ENCODE data around the gene DLGAP4. TPM values are rescaled to one million over a fixed set of nuclear protein-coding genes. Genes with fewer than 3 reads are reported as not detected.

Gene DLGAP4
- polyA plus RNA-seq, 4 donors, result 57.2 to 77.9 (median 63.3) TPM

DNA sequence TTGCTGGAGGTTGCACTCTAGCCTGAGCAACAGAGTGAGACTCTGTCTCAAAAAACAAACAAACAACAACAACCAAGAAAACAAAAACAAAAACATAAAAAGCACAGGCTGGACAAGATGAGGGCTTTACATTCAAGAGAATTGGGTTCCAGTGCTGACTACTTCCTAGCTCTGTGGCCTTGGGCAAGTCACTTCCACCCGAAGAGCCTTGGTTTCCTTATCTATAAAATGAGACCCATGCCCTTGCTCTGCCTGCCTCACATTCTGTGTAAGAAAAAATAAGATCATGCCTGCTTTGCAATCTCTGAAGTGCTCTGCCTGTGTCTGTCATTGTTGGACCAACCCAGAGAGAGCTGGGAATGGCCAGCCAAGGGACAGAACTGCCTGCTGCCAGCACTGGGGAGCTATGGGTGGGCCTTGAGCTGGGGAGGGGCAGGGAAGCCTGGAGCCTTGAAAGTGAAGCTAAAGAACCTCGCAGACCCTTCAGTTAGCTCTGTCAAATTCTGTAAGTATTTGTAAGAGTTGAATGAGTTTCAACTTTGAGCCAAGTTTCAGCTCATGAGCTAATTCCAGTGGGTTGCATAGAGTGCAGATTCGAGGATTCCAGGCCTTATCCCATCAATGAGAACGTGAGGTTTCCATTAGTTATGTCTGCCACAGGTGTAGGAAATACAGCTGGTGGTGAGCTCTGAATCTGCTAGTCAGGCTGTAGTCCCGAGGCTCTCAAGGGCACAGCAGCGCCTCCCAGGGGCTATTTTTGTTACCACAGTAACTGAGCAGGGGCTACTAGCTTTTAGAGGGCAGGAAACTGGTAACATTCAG lies 93.2 kb downstream of the DLGAP4 start:
- DNase-seq (ENCODE audit: low read depth in 4 of 4, low spot score in 3 of 4), result peak in 1 of 4 donors; percentile 14

DNA sequence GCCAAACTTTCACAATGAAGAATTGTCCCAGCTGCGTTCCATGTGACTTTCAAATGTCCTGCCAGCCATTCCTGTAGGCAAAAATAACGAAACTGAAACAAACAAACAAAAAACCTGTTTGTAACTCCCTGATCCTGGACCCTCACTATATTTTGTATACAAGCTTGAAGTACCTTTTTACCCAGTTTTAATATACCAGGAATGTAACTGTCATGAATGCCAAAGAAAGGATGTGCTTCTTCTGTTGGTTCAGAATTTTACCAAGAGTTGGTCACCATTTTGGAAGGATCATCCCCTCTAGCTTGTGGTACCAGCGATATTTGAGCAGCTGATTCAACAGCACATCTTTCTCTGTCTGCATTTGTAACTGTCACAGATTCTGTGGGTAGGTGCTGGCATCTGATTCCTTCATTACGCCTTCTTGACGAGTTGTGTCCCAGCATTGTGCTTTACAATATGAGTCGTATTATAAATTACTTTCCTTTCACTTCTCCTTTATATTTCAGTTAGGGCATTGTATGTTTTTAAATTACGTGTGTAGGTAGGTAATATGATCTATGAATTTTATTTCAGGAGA lies 93.9 kb downstream of the DLGAP4 start:
- DNase-seq (ENCODE audit: low read depth in 4 of 4, low spot score in 3 of 4), result no peak

DNA sequence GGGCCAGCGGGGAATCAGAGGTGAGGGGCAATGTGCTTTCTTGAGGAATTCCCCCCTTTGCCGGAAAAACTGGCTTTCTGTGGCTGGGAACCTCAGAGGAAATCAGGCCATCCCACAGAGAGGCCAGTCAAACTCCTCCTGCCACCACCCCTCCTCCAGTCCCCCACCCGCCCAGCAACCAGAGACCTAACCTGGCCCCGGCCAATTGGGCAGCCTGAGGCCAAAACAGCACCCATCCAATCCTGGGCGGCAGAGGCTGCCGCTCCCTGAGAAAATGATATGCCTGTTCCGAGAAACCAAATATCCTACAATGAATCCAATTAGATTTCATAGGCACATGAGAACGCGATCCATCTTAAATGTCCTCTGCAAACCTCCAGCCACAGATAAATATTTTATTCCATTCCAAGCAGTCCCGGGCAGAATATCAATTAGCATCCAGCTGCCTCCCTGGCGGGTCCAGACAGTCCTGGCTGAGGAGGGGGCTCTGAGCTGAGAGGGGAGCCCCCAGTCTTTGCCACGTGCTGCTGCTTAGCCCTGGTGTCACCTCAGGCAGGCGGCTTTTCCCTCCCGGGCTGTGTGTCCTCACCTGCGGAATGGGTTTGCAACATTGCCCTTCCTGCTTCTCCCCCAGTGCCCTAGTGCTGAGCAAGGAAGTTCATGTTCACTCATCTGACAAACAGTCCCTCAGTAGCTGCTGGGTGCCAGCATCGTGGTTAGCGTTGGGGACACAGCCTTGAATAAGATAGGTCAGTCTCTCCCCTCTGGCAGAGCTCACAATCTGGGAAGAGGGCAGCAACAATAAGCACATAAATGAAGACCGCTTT lies 95.0 kb downstream of the DLGAP4 start:
- no peak for DNase-seq (ENCODE audit: low read depth in 4 of 4, low spot score in 3 of 4)

DNA sequence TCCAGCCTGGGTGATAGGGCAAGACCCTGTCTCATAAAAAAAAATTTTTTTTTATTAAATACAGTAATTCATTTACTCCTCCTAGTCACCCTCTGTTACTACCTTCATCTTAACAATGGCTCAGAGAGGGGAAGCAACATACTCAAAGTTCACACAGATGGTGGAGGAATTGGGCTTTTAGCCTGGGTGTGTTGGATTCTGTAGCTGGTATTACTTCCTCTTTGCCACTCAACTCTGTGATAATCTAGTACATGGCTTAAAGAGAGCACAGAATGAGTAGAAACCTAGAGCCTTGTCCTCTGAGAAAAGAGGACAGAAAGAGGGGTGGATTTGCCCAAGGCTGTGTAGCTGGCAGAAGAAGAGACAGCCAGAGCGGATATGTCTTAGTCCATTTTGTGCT lies 96.6 kb downstream of the DLGAP4 start:
- DNase-seq (ENCODE audit: low read depth in 4 of 4, low spot score in 3 of 4), result no peak

DNA sequence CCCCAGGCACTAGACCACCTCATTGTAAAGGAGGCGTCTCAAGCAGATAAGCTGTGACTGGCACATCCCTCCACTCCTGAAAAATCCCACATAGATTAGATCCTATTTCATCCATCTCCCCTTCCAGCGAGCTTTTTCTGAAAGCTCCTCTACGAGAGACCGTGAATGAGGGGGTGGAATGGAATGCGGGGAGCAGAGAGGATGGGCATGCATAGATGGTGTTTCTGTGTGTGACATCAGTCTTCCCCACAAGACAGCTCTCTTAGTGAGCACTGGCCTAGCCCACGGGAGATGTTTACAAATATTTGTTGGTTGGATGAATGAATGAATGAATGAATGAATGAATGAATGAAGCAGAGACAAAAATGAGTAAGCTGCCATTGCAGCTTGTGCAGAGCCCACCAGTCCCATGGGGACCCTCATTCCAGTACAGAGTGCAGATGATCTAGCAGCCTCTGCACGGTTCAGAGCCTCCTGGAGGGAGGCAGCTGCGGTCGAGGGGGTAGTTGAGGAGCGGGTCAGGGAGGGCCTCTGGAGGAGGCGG lies 98.4 kb downstream of the DLGAP4 start:
- DNase-seq (ENCODE audit: low read depth in 4 of 4, low spot score in 3 of 4), result no peak

DNA sequence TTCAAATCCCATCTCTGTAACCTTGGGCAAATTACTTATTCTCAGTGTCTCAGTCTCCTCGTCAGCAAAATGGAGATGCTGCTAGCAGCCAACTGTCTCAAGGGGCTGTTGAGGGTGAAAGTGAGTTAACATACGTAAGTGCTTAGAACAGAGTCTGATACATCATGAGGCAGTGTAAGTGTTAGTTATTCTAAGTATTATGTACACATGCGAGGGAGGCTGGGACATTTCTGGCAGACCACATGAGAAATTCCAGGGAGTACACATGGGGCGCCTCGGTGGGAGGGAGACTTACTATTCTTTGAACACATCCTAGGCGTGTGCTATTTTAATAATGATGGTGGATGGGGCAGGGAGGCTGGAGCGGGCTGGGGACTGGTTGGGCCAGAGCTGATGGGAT lies 99.1 kb downstream of the DLGAP4 start:
- DNase-seq (ENCODE audit: low read depth in 4 of 4, low spot score in 3 of 4), result no peak

DNA sequence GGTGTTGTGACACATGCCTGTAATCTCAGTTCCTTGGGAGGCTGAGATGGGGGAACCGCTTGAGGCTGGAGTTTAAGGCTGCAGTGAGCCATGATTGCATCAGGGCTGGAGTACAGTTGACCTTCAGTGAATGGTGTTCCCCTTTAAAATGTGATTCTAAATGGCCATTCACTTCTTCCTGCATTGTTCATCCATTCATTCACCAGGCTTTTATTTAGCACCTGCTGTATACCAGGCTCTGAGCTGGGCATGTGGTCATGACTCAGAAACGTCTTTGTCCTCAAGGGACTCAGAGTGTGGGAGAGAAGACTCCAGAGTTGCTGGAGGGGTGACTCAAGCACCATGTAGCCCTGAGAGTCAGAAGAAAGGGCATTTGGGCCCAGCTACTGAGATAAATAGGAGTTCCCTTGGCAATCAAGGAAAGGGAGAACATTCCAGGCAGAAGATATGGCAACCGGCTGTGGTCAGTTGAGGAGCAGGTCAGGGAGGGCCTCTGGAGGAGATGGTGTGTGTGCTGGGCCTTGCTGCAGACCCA lies 101.1 kb downstream of the DLGAP4 start:
- DNase-seq (ENCODE audit: low read depth in 4 of 4, low spot score in 3 of 4), result no peak

DNA sequence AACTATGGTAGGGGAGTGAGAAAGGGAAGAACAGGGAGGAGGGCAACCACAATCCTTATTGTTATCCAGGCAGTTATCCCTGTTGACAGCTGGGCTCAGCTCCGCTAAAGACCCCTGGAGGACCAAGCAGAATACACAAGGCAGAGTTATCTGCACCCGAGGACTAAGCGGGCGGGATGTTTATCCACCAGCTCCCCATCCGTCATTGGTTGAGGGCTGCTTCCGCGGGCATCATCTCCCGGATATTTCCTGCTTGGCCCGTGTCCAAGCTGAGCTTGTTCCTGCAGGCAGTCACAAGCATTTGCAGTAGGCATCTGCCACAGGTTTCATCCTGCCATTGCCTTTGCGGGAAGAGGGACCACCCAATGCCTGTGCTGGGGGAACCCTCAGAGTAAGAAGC lies 102.1 kb downstream of the DLGAP4 start:
- no peak for DNase-seq (ENCODE audit: low read depth in 4 of 4, low spot score in 3 of 4)

DNA sequence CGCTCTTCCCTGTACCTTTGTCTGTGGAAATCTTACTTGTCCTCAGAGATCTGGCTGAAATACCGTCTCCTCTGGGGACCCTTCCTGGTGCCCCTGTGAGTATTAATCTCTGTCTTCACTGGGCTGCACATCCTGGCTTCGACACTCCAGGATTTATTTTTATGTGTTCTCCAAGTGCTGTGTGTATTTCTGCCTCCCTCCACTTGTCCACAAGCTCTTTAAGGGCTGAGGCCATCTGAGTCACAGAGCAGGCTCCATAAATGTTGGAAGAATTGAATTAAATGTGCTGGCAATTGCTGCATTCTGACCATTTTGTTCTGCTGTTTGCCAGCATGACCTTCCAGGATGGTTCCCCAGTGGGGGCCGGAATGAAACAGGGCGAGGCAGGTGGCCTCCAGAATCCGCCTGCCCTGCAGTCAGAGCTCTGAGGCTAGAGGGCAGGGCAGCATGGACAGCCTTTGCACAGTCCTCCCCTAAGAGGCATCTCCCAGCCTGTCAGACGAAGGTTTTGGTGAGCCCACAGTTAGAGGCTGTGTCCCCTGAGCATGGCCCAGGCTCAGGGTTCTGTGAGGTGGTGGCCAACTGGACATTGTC lies 105.8 kb downstream of the DLGAP4 start:
- no peak for DNase-seq (ENCODE audit: low read depth in 4 of 4, low spot score in 3 of 4)

DNA sequence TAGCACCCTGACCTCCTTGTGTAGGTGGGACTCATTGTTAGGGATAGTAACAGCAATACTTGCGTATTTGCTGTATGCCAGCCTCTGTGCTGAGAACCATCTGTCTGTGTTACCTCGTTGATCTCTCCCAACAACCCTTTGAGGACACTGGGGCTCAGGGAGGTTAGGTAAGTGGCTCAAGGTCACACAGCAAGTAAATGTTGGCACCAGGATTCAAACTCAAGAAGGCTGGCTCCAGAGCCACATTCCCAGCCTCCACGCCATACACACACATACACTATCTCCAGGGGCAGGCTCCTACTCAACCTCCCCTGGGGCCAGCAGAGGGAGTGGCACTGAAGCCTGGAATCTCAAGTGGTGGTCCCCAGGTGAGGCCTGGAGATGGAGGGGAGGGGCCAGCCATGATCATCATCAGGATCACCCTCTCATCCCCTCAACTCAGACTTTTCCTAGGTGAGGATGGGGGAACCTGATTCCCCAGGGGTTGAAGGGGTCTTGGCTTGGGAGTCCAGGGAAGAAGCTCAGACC lies 109.4 kb downstream of the DLGAP4 start:
- no peak for DNase-seq (ENCODE audit: low read depth in 4 of 4, low spot score in 3 of 4)

DNA sequence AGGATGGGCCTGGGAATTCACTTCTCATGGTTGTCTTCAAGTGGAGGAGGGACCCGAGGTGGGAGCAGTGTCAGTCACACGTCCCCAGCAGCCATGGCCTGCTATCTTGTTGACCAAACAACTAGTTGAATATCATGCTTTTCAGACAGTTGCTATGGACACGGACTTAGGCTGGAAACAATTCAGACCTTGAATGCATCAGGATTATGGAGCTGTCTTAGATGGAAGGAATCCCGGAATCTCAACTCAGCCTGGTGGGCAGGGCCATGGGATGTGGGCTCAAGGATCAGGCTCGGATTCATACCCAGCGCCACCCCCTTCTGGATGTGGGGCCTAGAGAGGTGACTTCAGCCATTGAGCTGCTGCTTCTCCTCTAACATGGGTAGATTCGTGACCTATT lies 112.6 kb downstream of the DLGAP4 start:
- no peak for DNase-seq (ENCODE audit: low read depth in 4 of 4, low spot score in 3 of 4)

DNA sequence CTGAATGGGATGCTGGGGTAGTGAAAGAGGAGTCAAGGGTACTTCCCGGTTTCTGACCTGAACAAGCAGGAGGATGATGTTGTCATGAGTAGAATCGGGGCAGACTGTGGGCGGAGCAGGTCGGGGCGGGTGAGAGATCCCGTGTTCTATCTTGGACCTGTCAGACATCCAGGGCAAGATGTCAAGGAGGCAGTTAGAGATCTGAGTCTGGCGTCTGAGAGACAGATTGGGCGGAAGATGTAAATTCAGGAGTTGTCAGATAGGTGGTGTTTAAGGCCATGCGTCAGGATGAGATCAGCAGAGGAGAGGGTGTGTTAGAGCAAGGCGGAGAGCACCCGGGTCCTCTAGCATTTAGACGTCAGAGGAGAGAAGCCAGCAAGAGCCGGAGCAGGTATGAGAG lies 115.5 kb downstream of the DLGAP4 start:
- no peak for DNase-seq (ENCODE audit: low read depth in 4 of 4, low spot score in 3 of 4)

DNA sequence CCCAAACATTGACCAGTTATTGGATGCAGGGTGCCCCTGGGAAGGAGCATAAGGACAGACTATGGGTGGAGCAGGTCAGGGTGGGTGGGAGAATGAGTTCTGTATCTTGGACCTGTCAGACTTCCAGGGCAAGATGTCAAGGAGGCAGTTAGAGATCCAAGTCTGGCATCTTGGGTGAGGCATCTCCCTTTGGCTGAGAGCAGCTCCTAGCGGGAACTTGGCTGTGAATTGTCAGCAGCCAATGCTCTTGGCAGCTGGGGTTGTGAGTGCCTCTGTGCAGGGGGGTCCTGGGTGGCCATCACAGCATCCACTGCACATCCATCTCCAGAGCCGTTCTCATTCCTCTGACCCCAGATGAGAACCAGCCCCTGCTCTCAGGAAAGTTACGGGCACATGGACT lies 118.2 kb downstream of the DLGAP4 start:
- no peak for DNase-seq (ENCODE audit: low read depth in 4 of 4, low spot score in 3 of 4)

DNA sequence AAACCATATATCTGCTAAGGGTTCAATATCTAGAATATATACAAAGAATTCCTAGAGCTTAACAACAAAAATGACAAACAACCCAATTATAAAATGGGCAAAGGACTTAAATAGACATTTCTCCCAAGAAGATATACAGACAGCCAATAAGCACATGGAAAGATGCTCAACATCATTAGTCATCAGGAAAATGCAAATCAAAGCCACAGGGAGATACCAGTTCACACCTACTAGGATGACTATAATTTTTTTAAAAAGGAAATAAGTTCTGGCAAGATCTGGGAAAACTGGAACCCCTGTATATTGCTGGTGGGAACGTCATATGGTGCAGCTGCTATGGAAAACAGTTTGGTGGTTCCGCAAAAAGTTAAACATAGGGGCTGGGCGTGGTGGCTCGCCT lies 119.0 kb downstream of the DLGAP4 start:
- DNase-seq (ENCODE audit: low read depth in 4 of 4, low spot score in 3 of 4), result no peak

DNA sequence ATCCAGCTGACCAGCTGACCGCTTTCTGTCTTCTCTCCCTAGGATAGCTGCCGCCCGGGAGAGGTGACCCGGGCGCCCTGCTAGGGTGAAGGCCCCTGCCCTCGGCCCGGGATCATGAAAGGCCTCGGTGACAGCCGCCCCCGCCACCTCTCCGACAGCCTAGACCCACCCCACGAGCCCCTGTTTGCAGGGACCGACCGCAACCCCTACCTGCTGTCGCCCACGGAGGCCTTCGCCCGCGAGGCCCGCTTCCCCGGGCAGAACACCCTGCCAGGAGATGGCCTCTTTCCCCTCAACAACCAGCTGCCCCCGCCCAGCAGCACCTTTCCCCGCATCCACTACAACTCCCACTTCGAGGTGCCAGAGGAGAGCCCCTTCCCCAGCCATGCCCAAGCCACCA lies 125.5 kb downstream of the DLGAP4 start:
- no peak for DNase-seq (ENCODE audit: low read depth in 4 of 4, low spot score in 3 of 4)

DNA sequence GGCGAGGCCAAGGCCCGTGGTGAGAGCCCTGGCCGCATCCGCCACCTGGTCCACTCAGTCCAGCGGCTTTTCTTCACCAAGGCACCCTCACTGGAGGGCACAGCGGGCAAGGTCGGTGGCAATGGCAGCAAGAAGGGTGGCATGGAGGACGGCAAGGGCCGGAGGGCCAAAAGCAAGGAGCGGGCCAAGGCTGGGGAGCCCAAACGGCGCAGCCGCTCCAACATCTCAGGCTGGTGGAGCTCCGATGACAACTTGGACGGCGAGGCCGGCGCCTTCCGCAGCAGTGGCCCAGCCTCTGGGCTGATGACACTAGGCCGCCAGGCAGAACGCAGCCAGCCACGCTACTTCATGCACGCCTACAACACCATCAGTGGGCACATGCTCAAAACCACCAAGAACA lies 126.0 kb downstream of the DLGAP4 start:
- DNase-seq (ENCODE audit: low read depth in 4 of 4, low spot score in 3 of 4), result no peak

DNA sequence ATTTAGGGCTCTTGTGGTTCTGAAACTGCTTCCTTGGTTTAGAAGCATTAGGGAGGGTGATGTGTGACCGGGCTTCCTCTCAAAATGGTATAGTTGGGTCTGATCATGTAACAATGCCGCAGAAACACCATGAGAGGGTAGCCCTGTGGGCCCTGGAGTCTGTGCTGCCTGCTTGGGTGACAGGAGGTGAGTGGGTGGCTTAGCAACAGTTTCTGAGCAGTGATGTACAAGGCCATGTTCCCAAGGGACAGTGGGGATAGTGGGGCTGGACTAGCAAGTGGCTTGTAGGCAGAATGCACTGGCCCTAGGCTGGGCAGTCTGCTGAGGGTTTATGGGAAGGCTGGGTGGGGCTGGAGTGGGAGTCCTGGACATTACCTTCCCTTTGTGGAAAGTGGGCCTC lies 128.2 kb downstream of the DLGAP4 start:
- DNase-seq (ENCODE audit: low read depth in 4 of 4, low spot score in 3 of 4), result no peak

DNA sequence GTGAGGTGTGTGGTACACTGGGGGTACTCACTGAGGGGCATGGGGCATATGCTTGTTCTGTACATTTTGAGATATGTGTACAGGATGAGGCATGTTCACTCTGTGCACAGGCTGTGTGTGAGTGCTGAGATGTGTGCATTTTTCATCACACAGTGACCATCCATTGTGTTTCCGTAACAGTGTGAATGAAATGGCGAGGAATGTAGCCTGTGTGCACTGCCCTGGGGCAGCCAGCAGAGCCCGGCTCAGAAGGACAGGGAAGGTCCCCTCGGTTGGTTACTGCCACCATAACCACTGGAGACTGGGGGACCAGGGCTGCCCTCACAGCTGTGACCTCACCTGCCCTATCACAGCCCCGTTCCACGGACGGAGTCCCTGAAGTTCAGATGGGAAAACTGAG lies 129.0 kb downstream of the DLGAP4 start:
- no peak for DNase-seq (ENCODE audit: low read depth in 4 of 4, low spot score in 3 of 4)

DNA sequence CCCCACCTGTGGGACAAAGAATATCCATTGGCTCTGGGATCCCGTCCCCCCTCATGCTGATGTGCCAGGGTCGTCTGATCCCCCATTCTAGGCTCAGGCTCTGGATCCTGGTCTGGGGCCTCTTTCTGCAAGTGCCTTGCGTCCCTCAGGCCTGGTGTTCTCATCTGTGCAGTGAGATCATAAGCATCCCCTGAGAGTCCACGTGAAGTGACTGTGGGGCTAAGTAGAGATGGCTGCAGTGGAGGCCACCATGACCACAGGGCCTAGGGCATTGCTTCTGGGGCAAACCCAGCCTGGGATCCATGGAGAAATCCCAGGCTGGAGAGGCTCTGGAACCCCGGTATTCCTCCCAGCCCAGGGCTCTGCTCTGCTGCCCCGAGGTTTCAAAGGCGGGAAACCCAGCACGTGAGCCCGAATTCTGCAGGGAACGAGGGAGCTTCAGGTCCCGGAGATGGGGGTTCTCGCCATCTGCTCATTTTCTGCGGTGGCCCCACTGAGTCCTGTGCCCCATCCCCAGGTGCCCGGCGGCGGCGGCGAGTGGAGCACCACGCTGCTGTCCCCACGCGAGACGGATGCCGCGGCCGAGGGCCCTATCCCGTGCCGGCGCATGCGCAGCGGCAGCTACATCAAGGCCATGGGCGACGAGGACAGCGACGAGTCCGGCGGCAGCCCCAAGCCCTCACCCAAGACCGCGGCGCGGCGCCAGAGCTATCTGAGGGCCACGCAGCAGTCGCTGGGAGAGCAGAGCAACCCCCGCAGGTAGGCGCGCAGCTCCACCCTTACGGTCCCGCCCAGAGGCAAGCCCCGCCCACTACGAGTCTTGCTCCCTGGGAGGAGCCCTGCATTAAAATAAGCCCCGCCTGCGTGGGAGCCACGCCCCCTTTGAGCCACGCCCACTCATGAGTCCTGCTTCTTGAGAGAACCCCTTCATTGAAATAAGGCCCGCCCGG lies 129.7 kb downstream of the DLGAP4 start:
- peak in 1 of 4 donors; percentile 39 for DNase-seq (ENCODE audit: low read depth in 4 of 4, low spot score in 3 of 4)
